Activated CD4-positive, alpha-beta T cell treated with anti-CD3 and anti-CD28 coated beads, Interleukin-2, amount 50 U/mL, for 24 hours (primary cell): ENCODE data around the gene ZKSCAN5.
"Not testable (repeated sequence)": the region's sequence is repeated elsewhere in the genome, so short reads cannot be mapped to it uniquely, and the experiment has no call there.

Experiments used
- DNase-seq, 2 donors: peaks; one replicate each; pipeline ENCODE4 v3.0.0-alpha.2; 2020; ENCODE audit warnings: low read depth in 1 of 2, low spot score in 1 of 2

ZKSCAN5 gene

GRCh38 chr7:99497766-99498545, 6.5 kb upstream of the ZKSCAN5 start:
- no peak for DNase-seq

DNA sequence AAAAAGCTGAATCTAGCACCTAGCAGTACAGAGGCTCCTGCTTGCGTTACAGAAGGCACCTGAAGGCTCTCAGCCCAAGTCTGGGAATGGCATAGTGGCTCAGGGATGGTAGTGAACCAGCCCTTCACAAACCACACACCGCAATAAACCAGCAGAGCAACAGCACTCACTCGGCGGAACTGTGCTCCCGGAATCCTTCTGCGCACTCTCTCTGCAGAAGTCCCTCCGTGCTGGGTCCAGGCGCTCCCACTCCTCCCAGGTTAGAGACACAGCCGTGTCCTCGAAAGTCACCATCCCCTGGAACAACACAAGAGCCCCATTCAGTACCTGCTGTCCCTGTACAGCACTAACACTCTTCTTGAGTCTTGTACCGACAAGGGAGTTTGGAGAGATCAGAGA, 5.9 kb upstream of the ZKSCAN5 start:
- DNase-seq = no peak

- no peak for DNase-seq
Observed at GRCh38 chr7:99499371-99499720, 5.1 kb upstream of the ZKSCAN5 start.

GRCh38 chr7:99499721-99500636, 4.5 kb upstream of the ZKSCAN5 start, which contains the start of gene ZNF394:
Gene ZNF394, minus strand, starts transcription at chr7:99500281. Its CDS starts 188 bp downstream, at chr7:99500093.
- peak; percentile 69 to 89 for DNase-seq

DNA sequence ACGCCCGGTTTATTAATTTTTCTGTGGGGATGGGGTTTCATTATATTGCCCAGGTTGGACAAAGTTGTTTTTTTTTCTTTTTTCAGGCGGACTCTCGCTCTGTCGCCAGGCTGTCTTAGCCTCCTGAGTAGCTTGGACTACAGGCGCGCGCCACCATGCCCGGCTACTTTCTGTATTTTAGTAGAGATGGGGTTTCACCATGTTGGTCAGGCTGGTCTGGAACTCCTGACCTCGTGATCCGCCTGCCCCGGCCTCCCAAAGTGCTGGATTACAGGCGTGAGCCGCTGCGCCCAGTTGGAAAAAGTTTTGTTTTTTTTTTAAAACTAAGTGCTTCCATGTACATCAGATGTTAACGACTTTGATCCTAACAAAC, 3.8 kb upstream of the ZKSCAN5 start:
- DNase-seq = no peak

- not testable (repeated sequence) for DNase-seq
Observed at GRCh38 chr7:99501236-99501635, 3.2 kb upstream of the ZKSCAN5 start.

DNA sequence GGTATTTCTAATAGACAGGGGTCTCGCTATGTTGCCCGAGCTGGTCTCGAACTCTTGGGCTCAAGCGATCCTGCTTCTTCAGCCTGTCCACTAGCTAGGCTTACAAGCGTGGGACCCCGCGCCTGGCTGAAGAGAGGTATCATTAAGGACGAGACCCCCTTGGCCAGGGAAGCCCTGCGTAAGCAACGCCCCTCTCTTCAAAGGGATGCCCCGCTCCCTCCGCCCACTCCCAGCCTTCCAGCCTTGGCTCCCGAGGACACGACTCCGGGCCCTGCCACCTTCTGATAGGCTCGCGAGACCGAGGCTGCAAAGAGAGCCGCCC, 220 bp upstream of the ZKSCAN5 start:
- DNase-seq = no peak

GRCh38 chr7:99505324-99505662, 831 bp downstream of the ZKSCAN5 start:
- no peak for DNase-seq

DNA sequence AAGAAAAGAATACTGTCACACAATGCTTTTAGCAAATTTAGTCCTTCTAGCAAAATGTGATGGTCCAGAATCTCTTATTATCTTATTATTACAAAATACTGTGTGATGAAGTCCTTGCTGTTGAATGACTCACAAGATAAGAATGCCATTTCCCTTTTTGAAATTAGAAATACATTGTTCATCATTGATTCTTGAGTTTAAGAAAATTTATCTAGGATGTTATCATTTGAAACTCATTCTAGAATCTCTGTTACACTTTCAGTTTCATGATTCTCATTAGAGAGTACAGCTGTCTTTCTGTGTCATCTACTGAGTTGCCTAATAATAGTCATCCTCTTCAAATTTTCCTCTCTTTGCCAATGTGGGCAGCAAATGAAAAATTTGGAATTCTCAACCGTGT, 9.6 kb downstream of the ZKSCAN5 start:
- no peak for DNase-seq

GRCh38 chr7:99521399-99521798, 16.9 kb downstream of the ZKSCAN5 start:
- DNase-seq = no peak

- peak in 1 of 2 donors; percentile 4 for DNase-seq
Observed at GRCh38 chr7:99525713-99526440, 21.4 kb downstream of the ZKSCAN5 start.

DNA sequence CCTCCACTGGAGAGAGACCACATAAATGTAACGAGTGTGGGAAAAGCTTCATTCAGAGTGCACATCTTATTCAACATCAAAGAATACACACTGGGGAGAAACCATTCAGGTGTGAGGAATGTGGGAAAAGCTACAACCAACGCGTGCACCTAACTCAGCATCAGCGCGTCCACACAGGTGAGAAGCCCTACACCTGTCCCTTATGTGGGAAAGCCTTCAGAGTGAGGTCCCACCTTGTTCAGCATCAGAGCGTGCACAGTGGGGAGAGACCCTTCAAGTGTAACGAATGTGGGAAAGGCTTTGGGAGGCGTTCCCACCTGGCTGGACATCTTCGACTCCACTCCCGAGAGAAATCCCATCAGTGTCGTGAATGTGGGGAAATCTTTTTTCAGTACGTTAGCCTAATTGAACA, 26.9 kb downstream of the ZKSCAN5 start:
- no peak for DNase-seq

DNA sequence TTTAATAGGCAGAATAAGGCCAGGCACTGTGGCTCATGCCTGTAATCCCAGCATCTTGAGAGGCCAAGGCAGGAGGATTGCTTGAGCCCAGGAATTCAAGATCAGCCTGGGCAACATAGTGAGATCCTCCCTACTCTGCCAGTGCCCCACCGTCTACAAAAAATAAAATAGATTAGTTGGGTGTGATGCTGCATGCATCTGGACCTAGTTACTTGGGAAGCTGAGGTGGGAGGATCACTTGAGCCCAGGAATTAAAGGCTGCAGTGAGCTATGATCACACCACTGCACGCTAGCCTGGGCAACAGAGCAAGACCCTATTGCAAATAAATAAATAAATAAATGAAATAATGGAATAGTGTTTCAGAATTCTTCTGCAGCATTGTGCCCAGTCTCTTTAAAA, 31.2 kb downstream of the ZKSCAN5 start:
- no peak for DNase-seq

GRCh38 chr7:99539213-99539811, 34.9 kb downstream of the ZKSCAN5 start:
- no peak for DNase-seq

GRCh38 chr7:99540542-99540941, 36.1 kb downstream of the ZKSCAN5 start:
- no peak for DNase-seq

GRCh38 chr7:99541212-99541611, 36.8 kb downstream of the ZKSCAN5 start:
- DNase-seq = no peak

GRCh38 chr7:99543081-99543671, 38.7 kb downstream of the ZKSCAN5 start:
- DNase-seq = no peak

- DNase-seq = no peak
Observed at GRCh38 chr7:99543916-99544315, 39.5 kb downstream of the ZKSCAN5 start.

- not testable (repeated sequence) for DNase-seq
Observed at GRCh38 chr7:99545308-99545707, 40.8 kb downstream of the ZKSCAN5 start.

- not testable (repeated sequence) for DNase-seq
Observed at GRCh38 chr7:99549545-99549944, 45.1 kb downstream of the ZKSCAN5 start.

DNA sequence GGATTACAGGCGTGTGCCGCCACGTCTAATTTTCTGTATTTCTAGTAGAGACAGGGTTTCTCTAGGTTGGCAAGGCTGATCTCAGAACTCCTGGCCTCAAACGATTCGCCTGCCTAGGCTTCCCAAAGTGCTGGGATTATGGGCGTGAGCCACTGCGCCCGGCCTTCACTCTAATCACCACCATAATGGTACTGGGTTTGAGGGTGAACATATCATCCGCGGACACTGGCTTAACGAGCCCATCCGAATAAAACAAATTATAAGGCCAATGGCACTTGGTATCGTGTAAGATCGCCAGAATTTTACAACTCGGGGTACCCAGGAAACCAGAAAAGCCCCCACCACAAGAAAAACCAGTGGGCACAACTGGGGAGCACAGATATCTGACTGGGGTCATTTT, 46.9 kb downstream of the ZKSCAN5 start:
- no peak for DNase-seq
